KOPT-K1 (cell line): ENCODE results near the gene GOLGA6L10.
"Not testable (repeated sequence)": the region's sequence is repeated elsewhere in the genome, so short reads cannot be mapped to it uniquely, and the experiment has no call there.

Source experiments
- H3K27ac ChIP-seq: fragments of 200-600 bp; sonication (generic); 2 replicates; pipeline ENCODE4 v1.5.1; 2016; ENCODE audit warnings: antibody characterized with exemption, mild to moderate bottlenecking, low read depth, low read length; ENCODE audit not compliant: poor library complexity, severe bottlenecking
- H3K36me3 ChIP-seq: fragments of 200-600 bp; sonication (generic); 2 replicates; pipeline ENCODE4 v1.5.1; 2017; ENCODE audit warnings: antibody characterized with exemption, mild to moderate bottlenecking, low read length, moderate library complexity; ENCODE audit not compliant: insufficient read depth
- H3K9me3 ChIP-seq: fragments of 200-600 bp; sonication (generic); 2 replicates; pipeline ENCODE4 v1.5.1; 2017; ENCODE audit warnings: antibody characterized with exemption, low read length, mild to moderate bottlenecking; ENCODE audit not compliant: insufficient read depth, poor library complexity, severe bottlenecking

Gene GOLGA6L10, protein sequence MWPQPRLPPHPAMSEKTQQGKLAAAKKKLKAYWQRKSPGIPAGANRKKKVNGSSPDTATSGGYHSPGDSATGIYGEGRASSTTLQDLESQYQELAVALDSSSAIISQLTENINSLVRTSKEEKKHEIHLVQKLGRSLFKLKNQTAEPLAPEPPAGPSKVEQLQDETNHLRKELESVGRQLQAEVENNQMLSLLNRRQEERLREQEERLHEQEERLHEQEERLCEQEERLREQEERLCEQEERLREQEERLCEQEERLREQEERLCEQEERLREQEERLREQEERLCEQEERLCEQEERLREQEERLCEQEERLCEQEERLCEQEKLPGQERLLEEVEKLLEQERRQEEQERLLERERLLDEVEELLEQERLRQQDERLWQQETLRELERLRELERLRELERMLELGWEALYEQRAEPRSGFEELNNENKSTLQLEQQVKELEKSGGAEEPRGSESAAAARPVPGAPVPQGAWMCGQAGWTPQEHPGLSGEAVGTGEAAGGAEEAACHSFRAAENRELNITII

GRCh38 chr15:82349375-82349774, at the start of gene GOLGA6L10:
Gene GOLGA6L10, minus strand, starts transcription at chr15:82349475. Its CDS starts 100 bp downstream, at chr15:82349375.
- H3K9me3 ChIP-seq, H3K36me3 ChIP-seq, H3K27ac ChIP-seq: not testable (repeated sequence)

- H3K27ac ChIP-seq = no peak overlapping the region
- no peaks in the 10 kb centered on the region for H3K36me3 ChIP-seq
- H3K9me3 ChIP-seq = no peaks in the 10 kb centered on the region
Measured at GRCh38 chr15:82398785-82399184, 49.5 kb upstream of the GOLGA6L10 start.

DNA sequence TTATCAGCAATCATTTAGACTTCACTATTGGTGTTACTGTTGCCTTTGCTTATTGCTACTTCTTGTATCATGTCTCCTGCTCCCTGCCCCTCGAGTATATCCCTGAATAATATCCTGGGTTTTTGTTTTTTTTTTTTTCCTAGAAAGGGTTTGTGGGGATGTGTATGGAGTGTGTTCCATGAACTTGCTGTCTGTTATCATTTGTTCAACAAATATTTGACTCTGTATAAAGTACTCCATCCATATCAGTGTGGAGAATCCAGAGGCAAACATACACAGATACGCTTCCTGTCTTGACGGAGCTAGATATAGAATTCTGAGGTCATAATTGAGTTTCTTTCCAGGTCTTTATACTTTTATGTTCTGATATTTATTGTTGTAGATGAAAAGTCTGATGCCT, 48.5 kb upstream of the GOLGA6L10 start:
- H3K9me3 ChIP-seq = no peaks in the 10 kb centered on the region
- no peaks in the 10 kb centered on the region for H3K36me3 ChIP-seq

DNA sequence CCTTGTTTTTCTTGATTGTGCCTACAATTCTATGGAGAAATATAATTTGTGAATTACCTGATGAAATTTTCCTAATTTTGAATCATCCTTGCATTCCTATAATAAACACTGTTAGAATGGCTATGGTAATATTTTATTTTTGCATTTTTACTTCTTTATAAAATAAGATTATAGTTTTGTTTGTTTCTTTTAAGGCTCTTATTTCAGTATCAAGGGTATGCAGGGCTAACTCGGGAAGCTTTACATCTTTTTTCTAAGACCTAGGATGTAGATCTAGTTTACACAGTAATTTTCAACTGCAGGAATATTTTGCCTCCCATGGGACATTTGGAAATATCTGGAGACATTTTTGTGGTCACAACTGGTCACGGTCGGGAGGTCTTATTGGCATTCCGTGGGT, 46.5 kb upstream of the GOLGA6L10 start:
- not testable (repeated sequence) for H3K36me3 ChIP-seq, H3K27ac ChIP-seq, H3K9me3 ChIP-seq

More for the DNA sequence above, 48.5 kb upstream of the GOLGA6L10 start:
- H3K27ac ChIP-seq = no peak overlapping the region

DNA sequence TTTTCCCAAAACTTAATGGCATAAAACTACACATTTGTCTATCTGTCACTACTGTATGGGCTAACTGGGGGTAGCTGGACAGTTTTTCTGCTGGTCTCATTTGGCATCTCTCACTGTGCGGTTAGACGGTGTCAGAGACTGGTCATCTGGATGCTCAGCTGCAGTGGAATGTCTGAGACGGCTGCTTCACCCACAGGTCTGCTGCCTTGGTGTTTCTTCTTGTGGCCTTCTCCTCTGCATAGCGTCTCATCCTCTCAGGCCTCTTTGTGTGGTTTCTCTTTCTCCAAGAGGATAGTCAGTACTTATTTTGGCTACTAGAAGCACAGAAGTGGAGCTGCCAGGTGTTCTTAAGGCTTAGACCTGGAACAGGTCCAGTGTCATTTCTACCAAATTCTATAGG, 44.4 kb upstream of the GOLGA6L10 start:
- H3K9me3 ChIP-seq = no peaks in the 10 kb centered on the region
- H3K36me3 ChIP-seq = no peaks in the 10 kb centered on the region
- no peak overlapping the region for H3K27ac ChIP-seq

DNA sequence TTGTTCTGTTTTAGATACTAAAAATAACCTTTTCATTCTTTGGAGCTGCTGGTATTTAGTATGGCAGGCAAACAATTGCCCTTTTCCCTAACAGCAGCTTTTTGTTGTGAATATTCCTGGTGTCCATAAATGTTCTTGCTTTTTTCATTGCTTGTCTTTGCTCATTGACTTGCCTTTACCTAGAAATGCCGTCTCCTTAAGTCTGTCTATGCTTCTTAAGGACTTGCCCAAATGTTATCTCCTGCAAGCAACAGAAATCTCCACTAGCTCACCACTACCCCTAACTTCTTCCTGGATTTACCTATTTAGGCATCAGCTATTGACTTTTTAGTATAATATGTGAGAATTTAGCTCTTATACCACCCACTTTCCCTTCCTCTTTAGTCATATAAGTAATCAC, 42.8 kb upstream of the GOLGA6L10 start:
- not testable (repeated sequence) for H3K9me3 ChIP-seq, H3K27ac ChIP-seq, H3K36me3 ChIP-seq

DNA sequence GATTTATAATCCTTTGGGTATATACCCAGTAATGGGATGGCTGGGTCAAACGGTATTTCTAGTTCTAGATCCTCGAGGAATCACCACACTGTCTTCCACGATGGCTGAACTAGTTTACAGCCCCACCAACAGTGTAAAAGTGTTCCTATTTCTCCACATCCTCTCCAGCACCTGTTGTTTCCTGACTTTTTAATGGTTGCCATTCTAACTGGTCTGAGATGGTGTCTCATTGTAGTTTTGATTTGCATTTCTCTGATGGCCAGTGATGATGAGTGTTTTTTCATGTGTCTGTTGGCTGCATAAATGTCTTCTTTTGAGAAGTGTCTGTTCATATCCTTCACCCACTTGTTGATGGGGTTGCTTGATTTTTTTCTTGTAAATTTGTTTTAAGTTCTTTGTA, 40.9 kb upstream of the GOLGA6L10 start:
- H3K9me3 ChIP-seq, H3K36me3 ChIP-seq, H3K27ac ChIP-seq: not testable (repeated sequence)

DNA sequence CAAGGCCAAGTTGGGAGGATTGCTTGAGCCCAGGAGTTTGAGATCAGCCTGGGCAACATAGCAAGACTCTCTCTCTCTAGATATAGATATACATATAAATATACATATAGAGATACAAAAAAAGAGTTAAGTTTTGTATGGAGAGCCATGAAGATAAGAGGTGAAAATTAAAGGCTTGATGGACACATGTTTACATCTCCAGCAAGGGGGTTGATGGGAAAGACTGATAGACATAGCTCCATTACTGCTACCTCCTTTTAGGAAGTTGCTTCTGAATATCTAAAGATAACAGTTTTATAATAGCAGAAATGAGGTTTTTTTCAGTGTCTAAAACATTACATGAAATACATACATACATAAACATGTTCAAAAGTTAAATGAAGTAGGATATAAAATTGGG, 37.9 kb upstream of the GOLGA6L10 start:
- H3K36me3 ChIP-seq, H3K27ac ChIP-seq, H3K9me3 ChIP-seq: not testable (repeated sequence)

GRCh38 chr15:82381330-82381955, 32.2 kb upstream of the GOLGA6L10 start:
- H3K36me3 ChIP-seq, H3K27ac ChIP-seq, H3K9me3 ChIP-seq: not testable (repeated sequence)

DNA sequence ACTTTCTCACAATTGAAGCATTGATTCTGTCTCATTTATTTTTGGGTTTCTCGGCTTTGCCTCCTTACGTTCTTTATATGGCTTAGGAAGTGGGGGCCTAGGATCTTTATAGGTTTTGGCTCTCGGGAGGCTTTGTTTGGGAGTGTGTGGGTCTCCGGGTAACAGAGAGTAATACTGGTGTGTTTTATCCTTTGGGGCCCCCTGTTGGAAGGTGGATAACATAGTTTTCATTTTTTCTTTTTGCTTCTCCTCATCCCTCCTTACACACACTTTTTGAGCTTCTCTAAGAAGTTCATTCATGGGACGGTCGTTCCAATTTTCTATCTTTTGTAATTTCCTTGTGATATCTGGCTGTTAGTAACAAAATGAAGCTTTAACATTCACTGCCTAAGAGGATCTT, 30.3 kb upstream of the GOLGA6L10 start:
- H3K27ac ChIP-seq, H3K36me3 ChIP-seq, H3K9me3 ChIP-seq: not testable (repeated sequence)

GRCh38 chr15:82373661-82374060, 24.4 kb upstream of the GOLGA6L10 start:
- not testable (repeated sequence) for H3K9me3 ChIP-seq, H3K27ac ChIP-seq, H3K36me3 ChIP-seq

DNA sequence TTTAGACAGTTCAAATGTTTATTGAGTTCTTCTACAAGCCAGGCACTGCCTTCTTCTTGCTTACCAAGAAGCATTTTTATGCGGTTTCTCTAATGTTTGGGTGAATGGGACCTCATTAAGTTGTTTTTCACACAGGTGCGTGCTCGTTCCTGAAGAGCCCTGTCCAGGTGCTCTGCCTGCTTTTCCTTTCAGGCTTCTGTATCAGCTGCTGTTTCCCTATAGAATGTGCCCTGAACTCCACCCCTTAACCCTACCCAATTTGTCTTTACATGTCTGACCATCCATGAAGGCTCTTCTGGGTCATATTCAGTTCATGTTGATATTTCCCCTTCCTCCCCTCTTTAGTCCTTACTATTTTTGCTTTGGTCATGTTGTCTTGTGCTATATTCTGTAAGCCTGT, 22.4 kb upstream of the GOLGA6L10 start:
- H3K27ac ChIP-seq = no peak overlapping the region
- H3K9me3 ChIP-seq = no peaks in the 10 kb centered on the region
- no peaks in the 10 kb centered on the region for H3K36me3 ChIP-seq

DNA sequence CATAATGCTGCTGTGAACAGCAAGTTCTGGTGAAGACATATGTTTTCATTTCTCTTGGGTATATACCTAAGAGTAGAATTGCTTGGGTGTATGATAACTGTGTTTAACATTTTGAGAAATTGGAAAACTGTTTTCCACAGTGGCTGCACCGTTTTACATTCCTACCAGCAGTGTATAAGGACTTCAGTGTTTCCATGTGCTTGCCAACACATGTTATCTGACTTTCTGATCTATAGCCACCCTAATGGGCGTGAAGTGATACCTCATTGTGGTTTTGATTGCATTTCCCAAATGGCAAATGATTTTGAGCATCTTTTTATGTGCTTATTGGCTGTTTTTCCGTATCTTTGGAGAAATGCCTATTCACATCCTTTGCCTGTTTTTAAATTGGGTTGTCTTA, 18.5 kb upstream of the GOLGA6L10 start:
- not testable (repeated sequence) for H3K36me3 ChIP-seq, H3K27ac ChIP-seq, H3K9me3 ChIP-seq

DNA sequence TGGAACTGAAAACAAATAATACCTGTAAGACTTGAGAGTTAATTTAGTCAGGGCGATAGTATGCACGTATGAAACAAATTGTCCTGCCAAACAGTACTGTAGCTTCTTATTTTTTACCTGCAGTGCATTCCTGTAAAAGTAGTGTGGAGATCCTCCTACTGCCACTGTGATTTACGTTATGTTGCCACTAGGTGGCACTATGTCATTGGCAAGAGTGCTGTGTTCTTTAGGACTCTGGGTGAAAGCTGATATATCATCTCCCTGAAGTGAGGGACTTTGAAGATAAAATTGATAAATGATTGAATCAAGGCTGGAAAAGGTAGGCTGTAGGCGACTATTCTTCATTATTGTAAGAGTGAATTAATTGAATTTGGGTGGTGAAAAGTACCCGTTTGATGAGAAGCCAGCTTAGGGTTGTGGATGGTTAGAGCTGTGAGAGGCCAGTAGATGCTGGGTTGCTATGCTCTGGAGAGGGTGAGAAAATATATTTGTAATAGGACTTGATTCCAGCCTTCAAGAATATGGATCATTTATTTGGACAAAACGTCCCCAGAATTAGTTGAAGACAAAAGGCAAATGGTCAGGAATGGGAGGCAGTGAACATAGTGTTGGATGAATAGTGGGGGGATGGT, 16.5 kb upstream of the GOLGA6L10 start:
- H3K9me3 ChIP-seq, H3K36me3 ChIP-seq, H3K27ac ChIP-seq: not testable (repeated sequence)

GRCh38 chr15:82364548-82364947, 15.3 kb upstream of the GOLGA6L10 start:
- not testable (repeated sequence) for H3K9me3 ChIP-seq, H3K36me3 ChIP-seq, H3K27ac ChIP-seq
